ENCODE results near the gene ERCC6L2.

ERCC6L2 gene

DNA sequence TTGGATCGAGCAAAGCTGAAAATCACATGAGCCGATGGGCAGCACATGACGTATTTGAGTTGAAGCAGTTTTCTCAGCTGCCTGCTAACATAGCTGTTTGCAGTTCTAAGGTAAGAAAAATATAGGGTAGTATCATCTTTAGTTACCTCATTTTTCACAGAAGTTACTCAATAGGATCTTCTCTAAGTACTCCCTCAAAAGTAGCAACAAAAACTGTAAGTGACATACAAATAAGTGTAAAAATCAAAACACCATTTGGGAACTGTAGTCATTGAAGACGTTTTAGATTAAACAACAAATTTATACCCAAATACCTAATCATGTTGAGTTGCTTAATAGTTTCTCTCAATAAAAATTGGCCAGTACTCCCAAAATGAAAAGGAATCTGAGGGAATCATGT, 102.6 kb downstream of the ERCC6L2 start:
- no peak for DNase-seq (ENCODE audit: low read depth in 2 of 2)

DNA sequence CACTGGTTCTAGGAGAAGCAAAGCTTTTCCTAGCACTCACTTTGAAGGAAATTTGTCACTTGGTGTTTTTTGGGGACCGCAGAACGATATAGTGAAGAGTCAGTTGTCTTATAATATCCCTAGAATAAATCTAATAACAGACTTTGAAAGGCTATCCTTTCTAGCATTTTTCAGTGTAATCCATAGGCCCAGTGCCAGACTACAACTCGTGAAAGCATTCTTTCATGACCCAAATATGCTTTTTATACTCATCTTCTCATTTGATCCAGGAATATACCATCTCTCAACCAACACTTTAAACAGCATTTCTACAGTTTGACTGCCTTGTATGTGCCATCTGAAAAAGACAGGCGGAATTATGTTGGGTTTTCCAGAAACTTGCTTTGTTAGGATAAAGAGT, 104.0 kb downstream of the ERCC6L2 start:
- no peak for DNase-seq (ENCODE audit: low read depth in 2 of 2)

DNA sequence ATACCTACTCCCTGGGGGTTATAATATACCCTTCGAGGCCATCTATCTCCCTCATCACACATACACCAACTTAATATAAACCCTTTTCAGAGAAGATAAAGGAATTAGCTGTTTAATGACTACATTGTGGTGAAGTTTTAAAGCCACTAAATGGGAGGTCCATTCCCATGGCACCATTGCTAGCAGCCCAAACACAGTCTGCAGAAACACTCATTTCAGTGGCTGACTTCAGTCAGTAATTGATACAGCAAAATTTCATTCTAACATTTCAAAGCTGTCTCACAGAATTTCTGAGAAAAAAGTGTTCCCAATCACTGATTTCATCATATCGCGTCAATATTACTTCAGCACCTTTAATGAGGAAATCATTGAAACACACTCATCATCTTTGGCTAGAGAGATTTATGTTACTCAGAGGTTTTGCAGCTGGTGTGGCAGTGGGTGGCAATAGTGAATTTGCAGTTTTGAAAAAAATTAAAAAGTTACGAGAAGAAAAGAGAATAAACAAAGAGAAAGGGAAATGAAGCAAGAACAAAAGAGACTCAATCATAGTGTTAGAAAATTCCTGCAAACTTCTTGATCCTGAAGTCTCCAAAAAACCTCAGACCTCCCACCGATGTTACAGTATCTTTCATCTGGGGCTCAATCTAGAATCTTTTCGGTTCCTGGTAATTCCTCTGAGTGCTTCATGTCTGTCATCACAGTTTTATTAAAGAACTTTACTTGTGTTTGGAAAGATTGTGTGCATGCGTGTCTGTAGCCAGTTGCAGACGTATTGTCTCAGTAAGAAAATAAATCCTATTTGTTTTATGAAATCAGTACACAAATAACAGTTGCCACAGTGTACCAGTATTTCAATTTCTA, 105.0 kb downstream of the ERCC6L2 start:
- no peak for DNase-seq (ENCODE audit: low read depth in 2 of 2)

DNA sequence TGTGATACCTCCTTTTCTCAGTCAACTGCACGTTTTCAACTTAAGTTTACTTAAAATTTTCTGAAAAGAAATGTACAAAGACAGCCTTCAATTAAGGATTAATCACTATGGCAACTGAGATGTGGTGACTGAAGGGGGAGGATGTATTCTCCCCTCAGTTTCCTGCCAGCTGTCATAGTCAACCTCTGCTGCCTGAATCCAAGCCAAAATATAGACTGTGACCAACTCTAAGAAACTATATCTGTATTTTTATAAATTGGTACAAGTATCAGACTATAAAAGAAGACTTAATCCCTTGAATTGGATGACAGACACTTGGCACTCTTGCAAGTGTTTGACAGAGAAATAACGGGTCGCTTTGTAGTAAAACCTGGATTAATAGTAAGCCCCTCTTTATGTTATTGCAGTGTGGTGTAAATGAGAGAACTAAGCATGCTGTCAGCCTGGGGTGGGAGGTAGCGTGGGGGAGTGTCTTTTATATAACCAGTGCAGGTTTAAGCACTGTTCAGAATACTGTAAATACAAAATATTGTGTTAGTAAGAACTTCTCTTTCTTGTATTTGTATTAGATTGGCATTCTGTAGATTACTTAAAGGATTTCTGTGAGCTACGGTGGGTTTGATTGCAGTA, 106.4 kb downstream of the ERCC6L2 start:
- DNase-seq (ENCODE audit: low read depth in 2 of 2), result no peak

DNA sequence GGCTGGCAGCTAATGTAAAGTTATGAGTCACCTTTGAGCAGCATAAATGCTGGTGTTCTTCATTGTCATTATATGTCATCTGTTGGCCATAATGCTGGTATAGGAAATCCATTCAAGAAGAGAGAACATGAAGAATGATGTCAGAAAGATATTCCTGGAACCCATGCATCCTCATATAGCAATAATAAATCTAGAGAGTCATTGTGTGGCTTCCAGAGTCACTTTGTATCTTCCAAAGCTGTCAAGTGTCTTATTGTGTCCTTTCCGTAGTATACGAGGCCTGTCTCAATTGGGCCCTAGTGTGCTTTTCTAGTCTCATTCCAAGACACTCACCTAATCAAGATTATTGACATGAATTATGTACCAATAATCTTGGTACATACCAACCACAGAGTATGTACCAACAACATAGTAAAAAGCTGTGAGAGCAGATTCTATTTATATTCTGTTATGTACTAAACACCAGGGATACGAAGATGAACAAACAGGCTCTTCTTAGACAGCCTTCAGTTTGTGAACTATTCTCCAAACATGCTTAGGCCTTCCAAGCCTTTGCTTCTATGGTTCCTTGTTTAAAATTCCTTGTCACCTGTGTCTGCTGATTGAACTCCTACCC, 110.1 kb downstream of the ERCC6L2 start:
- DNase-seq (ENCODE audit: low read depth in 2 of 2), result no peak

DNA sequence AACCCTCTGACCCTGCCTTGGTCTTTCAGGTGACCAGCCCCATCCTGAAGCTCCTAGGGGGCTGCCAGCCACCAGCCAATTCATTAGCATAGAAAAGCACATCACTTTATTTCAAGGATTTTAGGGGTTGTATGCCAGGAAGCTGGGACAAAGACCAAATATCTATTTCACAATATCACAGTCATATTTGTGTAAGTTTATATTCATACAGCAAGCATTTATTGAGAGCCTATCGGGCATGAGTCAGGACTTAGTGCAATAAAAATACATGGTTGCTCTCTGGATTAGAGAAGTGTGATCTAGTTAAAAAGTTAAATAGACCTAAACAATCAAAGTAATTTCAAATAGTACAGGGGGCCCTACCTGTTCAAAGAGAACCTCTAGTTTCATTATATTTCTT, 113.8 kb downstream of the ERCC6L2 start:
- DNase-seq (ENCODE audit: low read depth in 2 of 2), result no peak

DNA sequence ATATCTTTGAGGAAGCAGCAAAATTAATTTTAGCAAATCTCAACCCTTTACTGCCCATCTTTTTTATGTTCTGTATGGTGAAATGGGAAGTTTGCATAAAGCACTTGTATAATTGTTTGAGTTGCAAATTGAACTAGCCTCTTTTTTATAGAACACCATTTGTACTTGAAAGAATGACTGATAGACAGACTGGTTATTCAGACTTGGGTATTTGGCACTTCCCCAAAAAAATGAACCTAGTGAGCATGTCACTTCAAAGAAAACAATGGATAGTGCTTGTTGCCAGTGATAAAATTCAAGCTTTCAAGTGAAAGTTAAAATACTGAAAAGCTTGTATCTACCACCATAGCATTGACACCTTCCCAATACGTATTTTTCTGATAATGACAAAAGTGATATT, 115.8 kb downstream of the ERCC6L2 start:
- no peak for DNase-seq (ENCODE audit: low read depth in 2 of 2)

DNA sequence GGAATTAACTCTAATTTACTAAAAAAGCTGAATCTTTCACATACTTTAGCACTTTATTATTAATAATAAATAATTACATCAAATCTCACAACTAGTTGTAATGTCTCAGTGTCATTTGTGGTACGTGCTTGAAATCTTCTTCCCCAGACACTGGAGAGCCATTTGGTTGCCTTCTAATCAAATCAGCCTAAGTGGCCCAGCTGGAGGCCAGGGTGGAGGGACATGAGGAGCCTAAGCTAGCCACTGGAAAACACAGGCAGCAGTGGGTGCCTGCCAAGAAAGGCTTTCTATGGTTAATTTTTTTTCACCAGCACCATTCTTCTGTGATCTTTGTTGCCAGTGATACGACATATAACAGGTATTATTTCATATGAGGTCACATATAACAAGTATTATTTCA, 117.0 kb downstream of the ERCC6L2 start:
- no peak for DNase-seq (ENCODE audit: low read depth in 2 of 2)

DNA sequence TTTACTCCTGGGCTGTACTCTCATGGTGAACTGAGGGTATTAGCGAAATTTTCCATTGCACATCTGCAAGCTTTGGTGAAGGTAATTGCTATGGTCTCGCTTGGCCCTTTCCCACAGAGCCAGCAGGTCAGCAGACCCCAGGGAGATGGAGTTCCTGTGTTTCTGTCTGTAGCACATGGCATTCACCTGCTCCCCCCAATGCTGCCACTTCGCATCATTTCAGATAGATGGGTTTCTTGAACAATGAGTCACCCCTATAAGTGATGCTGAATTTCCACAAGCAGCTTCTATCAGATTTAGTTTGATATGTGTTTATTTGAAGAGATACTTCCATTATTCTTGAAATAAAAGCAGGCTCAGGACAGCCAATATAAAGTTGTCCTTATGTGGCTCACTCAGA, 117.8 kb downstream of the ERCC6L2 start:
- DNase-seq (ENCODE audit: low read depth in 2 of 2), result no peak

DNA sequence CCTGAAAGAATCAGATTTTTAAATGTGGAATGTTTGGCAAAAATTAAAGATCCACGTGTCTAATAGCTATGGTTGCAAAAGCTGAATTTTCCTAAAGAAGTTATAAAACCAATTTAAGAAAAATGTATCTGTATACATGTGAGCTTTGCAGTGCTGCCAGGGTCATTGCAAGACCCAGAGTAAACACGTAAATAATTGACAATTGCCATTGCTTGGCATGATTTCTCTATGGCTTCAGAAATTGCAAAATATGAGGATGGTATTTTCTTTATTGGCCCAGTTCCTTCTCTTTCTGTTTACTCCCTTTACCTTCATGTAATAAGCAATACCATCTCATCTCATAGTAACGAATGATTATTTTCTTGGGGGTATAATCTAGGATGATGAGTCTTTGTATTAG, 123.9 kb downstream of the ERCC6L2 start:
- no peak for DNase-seq (ENCODE audit: low read depth in 2 of 2)

DNA sequence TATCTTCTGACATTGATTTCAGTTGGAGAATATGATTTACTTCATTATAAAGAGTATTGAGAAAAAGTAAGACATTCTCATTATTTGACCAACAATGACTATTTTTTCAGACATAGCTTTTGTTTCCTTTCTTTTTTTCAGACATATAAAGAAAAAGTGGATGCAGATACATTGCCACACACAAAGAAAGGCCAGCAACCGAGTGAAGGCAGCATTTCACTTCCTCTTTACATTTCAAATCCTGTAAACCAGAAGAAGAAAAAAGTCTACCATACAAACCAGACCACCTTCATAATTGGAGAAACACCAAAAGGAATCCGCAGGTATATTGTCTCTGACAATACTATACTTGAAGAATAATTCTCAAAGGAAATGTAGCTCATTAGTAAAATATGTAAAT, 128.9 kb downstream of the ERCC6L2 start:
- no peak for DNase-seq (ENCODE audit: low read depth in 2 of 2)

DNA sequence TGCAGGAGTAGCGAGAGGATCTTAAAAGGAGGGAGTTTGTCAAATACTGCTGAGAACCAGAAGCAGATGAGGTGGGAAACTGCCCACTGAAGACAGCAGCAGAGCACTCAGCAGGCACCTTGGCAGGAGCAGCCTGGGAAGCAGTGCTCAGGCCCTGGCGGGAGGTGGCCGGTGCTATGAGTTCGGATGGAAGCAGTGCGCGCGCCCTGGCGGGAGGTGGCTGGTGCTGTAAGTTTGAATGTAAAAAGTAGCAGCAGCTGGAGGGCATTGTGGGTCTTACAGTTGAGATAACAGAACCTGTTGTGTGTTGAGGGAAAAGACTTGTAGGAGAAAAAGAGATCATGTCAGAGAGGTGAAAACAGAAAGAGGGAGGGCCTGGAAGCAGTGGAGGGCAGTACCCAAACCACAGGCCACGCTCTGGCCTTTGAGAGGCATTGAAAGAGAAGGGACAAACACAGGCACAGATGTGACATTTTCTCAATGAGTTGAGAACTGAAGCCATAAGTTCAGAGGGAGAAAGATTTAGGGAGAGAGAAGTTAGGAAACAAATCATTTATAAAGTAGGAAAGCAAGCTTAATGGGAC, 130.9 kb downstream of the ERCC6L2 start:
- DNase-seq (ENCODE audit: low read depth in 2 of 2), result no peak

DNA sequence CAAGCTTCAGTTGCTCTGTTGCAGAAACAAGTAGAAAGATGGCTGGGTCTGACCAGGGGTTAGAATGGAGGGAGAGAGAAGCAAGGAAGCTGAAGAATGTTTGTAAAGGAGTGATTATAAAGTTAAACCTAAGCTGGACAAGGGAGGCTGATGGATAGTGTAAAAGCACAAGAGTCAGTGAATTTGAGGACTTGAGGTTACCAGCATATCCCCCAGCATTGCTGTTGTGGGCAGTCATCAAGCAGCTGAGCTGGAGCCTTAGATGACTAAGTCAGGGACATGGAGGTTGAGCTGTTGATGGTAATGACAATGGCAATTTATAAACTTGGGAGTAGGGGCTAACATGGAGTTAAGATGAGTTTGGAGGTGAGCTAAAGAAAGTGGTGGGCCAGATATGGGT, 131.5 kb downstream of the ERCC6L2 start:
- DNase-seq (ENCODE audit: low read depth in 2 of 2), result no peak

DNA sequence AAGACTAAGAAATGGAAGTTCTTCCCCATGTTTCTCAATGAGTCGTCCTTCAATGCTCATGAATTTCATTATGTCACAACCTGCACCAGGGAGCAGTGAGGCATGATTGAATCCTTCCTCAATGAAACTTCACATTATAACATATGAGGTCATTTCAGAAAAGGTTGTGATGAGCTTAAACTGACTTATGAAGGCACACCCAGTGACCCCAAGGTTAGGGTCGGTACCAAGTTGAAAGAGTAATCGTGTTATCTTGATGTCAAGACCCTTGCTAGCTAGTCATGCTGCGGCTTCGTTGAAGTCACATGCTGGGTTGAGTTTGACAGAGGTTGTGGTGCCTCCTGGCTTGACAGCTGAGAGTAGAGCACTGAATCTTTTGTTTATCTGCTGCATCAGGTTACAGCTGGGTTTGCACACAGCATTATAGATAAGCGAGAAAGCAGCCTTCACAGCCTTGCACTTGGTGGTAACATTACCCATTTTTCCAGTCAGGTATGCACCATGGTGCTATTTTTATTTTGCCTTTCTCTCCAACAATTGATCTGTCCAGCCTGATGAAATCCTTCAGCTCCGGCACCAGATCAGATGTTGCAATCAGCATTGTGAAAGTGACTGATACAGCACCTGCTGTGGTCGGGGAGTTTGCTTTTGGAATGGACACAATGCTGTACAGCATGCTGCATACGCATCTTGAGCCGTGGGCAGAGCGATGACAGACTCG, 133.2 kb downstream of the ERCC6L2 start:
- no peak for DNase-seq (ENCODE audit: low read depth in 2 of 2)

DNA sequence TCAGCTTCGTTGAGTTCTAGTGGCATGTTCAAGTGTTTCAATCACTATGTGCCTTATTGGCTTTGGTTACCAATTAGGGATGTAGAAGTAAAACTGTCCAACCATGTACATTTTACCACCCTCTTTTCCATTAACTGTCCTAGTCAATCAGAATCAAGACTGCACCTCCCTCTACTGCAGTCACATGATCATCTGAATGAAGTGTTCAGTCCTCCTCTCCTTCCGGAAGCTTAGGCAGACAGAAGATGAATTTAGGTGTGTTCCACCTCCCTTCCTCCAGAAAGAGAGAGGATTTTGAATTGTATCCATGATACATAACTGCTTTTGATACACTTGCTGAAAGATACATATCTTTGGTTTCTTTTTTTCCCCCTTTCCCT, 133.7 kb downstream of the ERCC6L2 start:
- no peak for DNase-seq (ENCODE audit: low read depth in 2 of 2)

DNA sequence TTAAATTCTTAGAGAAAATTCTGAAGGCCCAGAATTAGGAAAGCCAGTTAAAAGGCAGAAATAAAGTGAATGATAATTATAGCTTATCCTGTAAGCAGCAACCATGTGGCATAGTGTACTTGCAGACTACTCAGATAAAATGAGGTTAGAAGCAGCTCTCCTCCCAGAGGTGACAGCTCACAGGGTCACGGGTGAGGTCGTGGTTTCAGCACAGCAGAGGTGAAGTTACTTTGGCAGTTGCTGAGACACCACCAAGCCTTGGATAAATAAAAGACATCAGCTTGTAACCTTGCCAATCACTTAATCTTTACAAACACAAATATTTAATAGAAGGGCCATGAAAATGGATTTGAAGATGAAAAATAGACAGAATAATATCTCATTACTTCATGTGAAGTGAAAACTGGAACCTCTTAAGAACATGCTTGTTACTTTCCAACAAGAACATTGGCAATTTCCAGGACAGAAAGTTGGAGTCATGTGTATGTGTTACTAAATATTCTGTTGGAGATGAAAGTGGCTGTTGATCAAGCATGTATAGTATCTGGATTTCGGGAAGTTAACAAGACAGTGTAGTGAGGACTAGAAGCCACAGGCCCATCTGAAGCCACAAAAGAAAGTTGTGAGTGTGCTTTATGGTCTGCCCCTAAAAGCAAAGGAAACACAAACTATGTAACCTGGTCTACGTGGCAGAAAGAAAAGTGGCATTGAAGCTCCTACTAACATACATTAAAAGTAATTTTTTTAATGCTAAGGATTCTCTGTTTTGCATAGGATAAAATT, 134.4 kb downstream of the ERCC6L2 start:
- peak; percentile 40 to 49 for DNase-seq (ENCODE audit: low read depth in 2 of 2)

DNA sequence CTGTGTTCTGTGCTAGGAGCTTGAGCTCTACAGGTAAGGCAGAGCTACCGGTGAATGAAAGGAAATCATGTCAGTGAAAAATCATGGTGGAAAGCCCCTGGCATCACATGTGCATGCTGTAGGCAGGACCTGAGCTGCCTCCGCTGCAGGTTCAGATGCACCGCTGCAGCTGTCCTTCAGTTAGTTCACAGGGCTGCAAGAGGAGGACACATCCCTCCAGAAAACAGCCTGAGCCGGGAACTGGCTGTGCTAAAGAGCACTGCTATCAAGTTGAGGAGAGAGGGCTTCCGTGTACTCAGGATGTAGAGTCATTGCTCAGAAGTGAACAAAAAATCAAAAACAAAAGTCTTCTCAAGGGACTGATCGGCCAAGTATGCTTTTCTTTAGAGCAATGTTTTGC, 138.6 kb downstream of the ERCC6L2 start:
- no peak for DNase-seq (ENCODE audit: low read depth in 2 of 2)

DNA sequence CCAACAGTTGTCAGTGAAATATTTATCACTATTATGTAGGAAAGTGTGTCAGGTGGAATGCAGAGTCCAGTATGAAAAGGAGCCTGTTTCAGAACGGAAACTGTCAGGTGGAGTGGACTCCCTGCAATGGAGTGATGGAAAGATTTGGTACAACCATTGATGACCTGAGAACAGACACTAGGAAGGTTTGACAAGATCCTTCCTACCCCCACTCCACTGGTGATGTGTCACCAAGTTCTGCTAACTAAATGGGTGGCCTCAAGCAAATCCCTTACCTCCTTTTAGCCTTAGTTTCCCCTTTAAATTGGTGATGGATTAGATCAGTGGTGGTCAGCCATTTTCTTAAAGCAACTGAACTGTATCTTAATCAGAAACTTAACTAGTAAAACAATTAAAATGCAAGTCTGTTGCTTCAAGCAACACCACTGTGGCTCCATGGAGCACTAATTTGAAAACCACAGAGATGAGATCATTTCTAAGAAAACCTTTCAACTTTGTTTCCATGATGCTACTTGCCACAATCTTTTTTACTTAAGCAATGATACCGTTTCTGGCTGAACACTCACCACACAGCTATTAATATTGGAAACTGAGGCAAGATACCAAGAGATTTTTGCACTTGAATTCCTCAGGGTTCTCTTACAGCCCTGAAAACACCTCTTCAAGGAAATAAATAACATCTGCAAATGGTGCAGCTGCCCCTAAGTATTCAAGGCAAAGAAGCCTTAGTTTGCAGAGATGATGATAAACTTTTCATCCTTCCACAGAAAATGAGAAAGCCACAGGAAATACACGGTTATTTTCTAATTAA, 140.6 kb downstream of the ERCC6L2 start:
- no peak for DNase-seq (ENCODE audit: low read depth in 2 of 2)
